Parathyroid adenoma (tissue), 2 donors: ENCODE results near the gene CNOT1.
A peak's percentile ranks its signal among the peaks of the same experiment; 100 is the strongest.

ENCODE experiments used
- H2AFZ ChIP-seq: fragments of 300-600 bp; sonication (generic); one replicate; pipeline ENCODE4 v1.7.0; 2017; ENCODE audit warnings: antibody characterized with exemption, mild to moderate bottlenecking
- H3K27ac ChIP-seq: fragments of 300-600 bp; sonication (generic); one replicate; pipeline ENCODE4 v1.7.0; 2017
- H3K27me3 ChIP-seq: fragments of 300-600 bp; sonication (generic); one replicate; pipeline ENCODE4 v1.7.0; 2017; ENCODE audit warnings: low read length; ENCODE audit not compliant: control insufficient read depth, insufficient read depth
- H3K36me3 ChIP-seq: fragments of 300-600 bp; sonication (generic); one replicate; pipeline ENCODE4 v1.7.0; 2017; ENCODE audit warnings: low read length; ENCODE audit not compliant: control insufficient read depth, insufficient read depth
- H3K4me1 ChIP-seq: fragments of 300-600 bp; sonication (generic); one replicate; pipeline ENCODE4 v1.7.0; 2017; ENCODE audit warnings: control low read depth
- H3K4me2 ChIP-seq: fragments of 300-600 bp; sonication (generic); one replicate; pipeline ENCODE4 v1.7.0; 2017; ENCODE audit warnings: low read length
- H3K4me3 ChIP-seq: fragments of 300-600 bp; sonication (generic); one replicate; pipeline ENCODE4 v1.7.0; 2017; ENCODE audit warnings: low read depth, low read length
- H3K79me2 ChIP-seq: fragments of 300-600 bp; sonication (generic); one replicate; pipeline ENCODE4 v1.7.0; 2017; ENCODE audit warnings: control low read depth
- H3K9ac ChIP-seq: fragments of 300-600 bp; sonication (generic); one replicate; pipeline ENCODE4 v1.7.0; 2017; ENCODE audit warnings: mild to moderate bottlenecking
- H3K9me3 ChIP-seq: fragments of 300-600 bp; sonication (generic); one replicate; pipeline ENCODE4 v1.7.0; 2017; ENCODE audit warnings: low read length; ENCODE audit not compliant: control insufficient read depth
- CTCF ChIP-seq: fragments of 300-600 bp; sonication (generic); IDR thresholded peaks from one replicate; pipeline ENCODE4 v1.7.0; 2017; ENCODE audit warnings: antibody characterized with exemption, mild to moderate bottlenecking
- donor health status: primary hyperparathyroidism.

CNOT1 gene

GRCh38 chr16:58475091-58475619, 154.5 kb downstream of the CNOT1 start:
- H3K27ac ChIP-seq: peak overlapping the region; percentile 64
- no peak overlapping the region for H3K4me3 ChIP-seq

GRCh38 chr16:58474296-58474695, 155.3 kb downstream of the CNOT1 start:
- Histone ChIP-seq H3K9ac (no peak overlapping the region), H3K4me1 (peaks cover 7% of the 10 kb centered on the region), H3K4me3 (no peak overlapping the region), H2AFZ (no peak overlapping the region), H3K79me2 (no peaks in the 10 kb centered on the region), H3K27ac (peak overlapping the region; percentile 42), H3K9me3 (no peaks in the 10 kb centered on the region), H3K4me2 (no peak overlapping the region), H3K27me3 (no peaks in the 10 kb centered on the region), H3K36me3 (no peaks in the 10 kb centered on the region)
- TF ChIP-seq CTCF: no peak

More at GRCh38 chr16:58475091-58475619, 154.5 kb downstream of the CNOT1 start:
- Histone ChIP-seq H3K4me1 (peaks cover 7% of the 10 kb centered on the region), H3K36me3 (no peaks in the 10 kb centered on the region), H3K9ac (no peak overlapping the region), H3K4me2 (no peak overlapping the region), H3K79me2 (no peaks in the 10 kb centered on the region), H3K9me3 (no peaks in the 10 kb centered on the region), H2AFZ (no peak overlapping the region), H3K27me3 (no peaks in the 10 kb centered on the region)
- TF ChIP-seq CTCF: no peak

- Histone ChIP-seq H3K9me3 (no peaks in the 10 kb centered on the region), H3K4me2 (no peak overlapping the region), H3K27me3 (no peaks in the 10 kb centered on the region), H3K79me2 (no peaks in the 10 kb centered on the region), H2AFZ (no peak overlapping the region), H3K4me1 (peaks cover 7% of the 10 kb centered on the region), H3K9ac (no peak overlapping the region), H3K36me3 (no peaks in the 10 kb centered on the region), H3K27ac (no peak overlapping the region), H3K4me3 (no peak overlapping the region)
- TF ChIP-seq CTCF: no peak
Observed at GRCh38 chr16:58472827-58473226, 156.8 kb downstream of the CNOT1 start.

GRCh38 chr16:58472266-58472665, 157.4 kb downstream of the CNOT1 start:
- Histone ChIP-seq H3K27me3 (no peaks in the 10 kb centered on the region), H3K27ac (no peak overlapping the region), H3K4me1 (peaks cover 4% of the 10 kb centered on the region), H3K4me2 (no peak overlapping the region), H3K4me3 (no peak overlapping the region), H3K9me3 (no peaks in the 10 kb centered on the region), H2AFZ (no peak overlapping the region), H3K9ac (no peak overlapping the region), H3K79me2 (no peaks in the 10 kb centered on the region), H3K36me3 (no peaks in the 10 kb centered on the region)
- TF ChIP-seq CTCF: no peak
